Iris pigment epithelial cell (primary cell): ENCODE results near the gene ADAMTS19.
"Not testable (repeated sequence)": the region's sequence is repeated elsewhere in the genome, so short reads cannot be mapped to it uniquely, and the experiment has no call there.

ENCODE experiments used
- DNase-seq: peaks from one replicate; pipeline ENCODE4 v3.0.0-alpha.2; 2011; ENCODE audit warnings: low read depth

The ADAMTS19 gene

GRCh38 chr5:129584496-129584895 is 124.4 kb downstream of the ADAMTS19 start:
- not testable (repeated sequence) for DNase-seq

- DNase-seq: no peak
These were observed 131.5 kb downstream of the ADAMTS19 start for GRCh38 chr5:129591508-129592160.

DNA sequence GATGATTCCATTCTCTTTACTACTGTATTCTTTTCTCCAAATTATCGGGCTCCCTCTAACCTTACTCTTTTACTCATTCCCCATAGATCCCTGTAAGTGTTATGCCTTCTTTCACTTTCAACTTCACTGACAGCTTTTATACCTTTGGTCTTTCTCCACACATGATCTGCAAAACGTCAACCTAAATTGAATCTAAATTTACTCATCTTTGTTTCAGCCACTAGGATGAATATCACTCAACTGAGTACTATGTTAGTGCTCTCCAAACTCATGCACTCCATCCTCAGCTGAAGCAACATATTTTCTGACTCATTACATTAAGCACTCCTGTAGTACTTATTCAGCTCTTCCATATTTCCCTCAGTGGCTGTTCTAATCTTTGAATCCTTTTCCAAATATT is 133.4 kb downstream of the ADAMTS19 start:
- peak; percentile 0 for DNase-seq

GRCh38 chr5:129601576-129601975 is 141.5 kb downstream of the ADAMTS19 start:
- no peak for DNase-seq

DNA sequence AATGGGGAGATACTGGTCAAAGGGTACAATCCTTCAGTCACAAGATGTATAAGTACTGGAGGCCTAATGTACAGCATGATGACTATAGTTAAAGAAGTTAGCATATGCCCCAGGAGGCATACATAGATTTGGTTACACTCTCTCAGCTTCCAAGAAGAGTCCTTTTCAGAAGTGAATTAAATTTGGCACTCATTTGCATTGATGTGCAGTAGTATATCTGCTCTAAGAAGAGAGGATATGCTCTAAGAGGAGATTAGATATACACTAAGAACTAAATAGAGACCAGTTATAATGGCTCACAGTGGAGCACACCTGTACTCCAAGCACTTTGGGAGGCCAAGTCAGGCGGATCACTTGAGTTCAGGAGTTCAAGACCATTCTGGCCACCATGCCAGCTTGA is 148.3 kb downstream of the ADAMTS19 start:
- DNase-seq: no peak

DNA sequence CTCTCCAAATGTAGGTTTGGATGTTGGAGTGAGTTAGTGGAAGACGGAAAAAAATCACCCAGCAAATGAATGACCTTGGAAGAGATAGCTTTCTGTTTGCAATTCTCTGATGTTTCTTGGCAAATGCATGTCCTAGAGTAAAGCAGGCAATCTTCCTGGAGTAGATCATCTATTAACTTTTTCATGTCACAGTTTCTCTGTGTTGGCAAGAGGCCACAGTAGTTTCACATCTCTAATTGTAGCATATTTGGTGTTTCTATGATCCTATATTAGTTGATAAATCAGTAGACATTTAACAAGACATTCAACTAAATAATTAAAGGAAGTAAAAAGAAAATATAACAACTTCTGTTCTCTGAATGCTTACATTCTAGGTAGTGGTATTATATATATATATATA is 149.6 kb downstream of the ADAMTS19 start:
- DNase-seq: no peak

DNA sequence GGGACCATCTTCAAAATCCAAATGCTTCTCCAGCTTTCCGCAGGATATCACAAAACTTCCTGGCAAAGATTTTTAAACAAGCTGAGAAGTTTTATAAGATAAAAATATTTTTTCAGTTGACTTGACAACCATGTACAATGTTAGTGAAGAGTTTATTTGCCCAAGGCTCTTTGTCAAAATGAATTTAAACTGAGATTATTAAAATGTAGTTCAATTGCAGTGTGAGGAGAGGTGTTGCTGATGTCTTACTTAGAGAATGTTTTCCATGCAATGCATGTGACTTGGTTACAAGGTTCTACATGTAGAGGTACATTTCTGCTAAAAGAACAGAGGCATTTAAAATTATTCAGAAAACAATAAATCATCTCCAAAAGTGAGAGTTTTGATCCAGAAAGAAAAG is 156.4 kb downstream of the ADAMTS19 start:
- DNase-seq: no peak

DNA sequence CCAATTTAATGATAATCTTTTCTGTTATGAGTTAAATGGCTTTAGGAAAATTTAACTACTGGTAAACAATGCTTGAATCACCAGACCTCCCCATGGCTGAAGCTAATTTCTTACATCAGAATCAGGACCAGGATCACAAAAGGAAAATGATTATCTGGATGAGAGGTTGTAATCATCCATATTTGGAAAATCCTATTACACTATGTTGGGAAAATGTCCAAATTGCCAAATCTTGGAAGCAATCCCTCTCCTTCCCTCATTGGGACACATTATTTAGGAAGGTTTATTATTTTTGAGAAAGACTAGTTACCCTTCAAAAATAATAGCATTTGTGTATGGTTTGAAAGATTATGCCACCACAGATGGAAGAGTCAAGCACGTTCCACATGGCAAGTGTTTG is 157.1 kb downstream of the ADAMTS19 start:
- no peak for DNase-seq

DNA sequence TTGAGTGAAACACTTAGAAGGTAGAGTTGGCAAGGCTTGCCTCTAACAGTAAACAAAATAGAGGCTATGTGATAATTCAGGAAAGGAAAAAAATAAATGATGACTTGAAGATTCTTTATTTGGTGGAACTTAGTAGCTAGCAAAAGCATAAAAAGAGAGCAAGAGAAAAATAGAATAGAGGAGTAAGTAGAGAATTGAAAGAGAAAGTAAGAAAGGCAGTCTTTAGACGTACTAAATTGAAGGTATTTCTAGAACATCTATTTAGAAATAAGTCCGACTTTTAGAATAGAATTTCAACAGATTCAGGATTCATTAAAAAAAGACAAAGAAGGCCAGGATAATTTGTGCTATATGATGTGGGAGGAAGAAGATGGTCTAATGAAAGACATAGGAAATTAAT is 159.7 kb downstream of the ADAMTS19 start:
- DNase-seq: no peak

- DNase-seq: no peak
These were observed 162.4 kb downstream of the ADAMTS19 start for GRCh38 chr5:129622531-129622930.

GRCh38 chr5:129629575-129629974 is 169.5 kb downstream of the ADAMTS19 start:
- no peak for DNase-seq

GRCh38 chr5:129630101-129630500 is 170.0 kb downstream of the ADAMTS19 start:
- DNase-seq: no peak

GRCh38 chr5:129631961-129632360 is 171.9 kb downstream of the ADAMTS19 start:
- peak; percentile 10 for DNase-seq

- DNase-seq: not testable (repeated sequence)
These were observed 177.4 kb downstream of the ADAMTS19 start for GRCh38 chr5:129637501-129637900.

GRCh38 chr5:129639331-129639730 is 179.2 kb downstream of the ADAMTS19 start:
- no peak for DNase-seq

GRCh38 chr5:129652349-129653056 is 192.4 kb downstream of the ADAMTS19 start:
- DNase-seq: no peak

DNA sequence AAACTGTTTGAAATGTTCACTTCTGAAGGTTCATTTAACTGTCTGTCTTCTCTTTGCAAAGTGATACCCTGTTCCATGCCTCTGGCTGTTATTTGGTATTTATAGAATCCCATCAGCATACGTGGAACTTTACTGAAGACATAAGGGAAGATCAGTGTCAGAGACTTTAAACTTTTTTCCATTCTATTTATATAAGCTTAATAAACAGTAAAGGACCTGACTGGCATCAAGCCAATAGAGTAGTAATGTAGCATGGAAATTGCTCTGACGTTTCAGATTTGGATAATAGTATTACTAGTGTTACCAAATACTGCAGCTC is 192.9 kb downstream of the ADAMTS19 start:
- DNase-seq: no peak

GRCh38 chr5:129653442-129653841 is 193.3 kb downstream of the ADAMTS19 start:
- DNase-seq: no peak

DNA sequence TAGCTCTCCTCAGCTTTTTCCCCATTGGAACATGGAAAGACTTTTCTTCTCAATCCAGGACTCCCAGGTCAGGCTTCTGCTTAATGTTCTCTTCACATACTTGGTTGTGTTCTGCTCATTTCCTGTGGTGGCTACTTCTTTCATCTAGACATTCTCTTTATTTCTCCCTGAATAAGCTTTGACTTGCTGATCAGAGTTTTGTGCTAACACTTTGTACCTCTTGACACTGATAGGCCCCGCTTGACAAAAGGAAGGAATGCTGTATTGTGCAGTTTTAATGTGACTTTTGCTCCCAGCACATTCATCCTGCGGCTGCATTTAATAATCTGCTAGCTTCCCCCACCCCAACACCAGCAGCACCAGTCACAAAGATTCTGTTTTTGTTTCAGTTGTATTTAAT is 196.9 kb downstream of the ADAMTS19 start:
- DNase-seq: no peak

- DNase-seq: no peak
These were observed 198.7 kb downstream of the ADAMTS19 start for GRCh38 chr5:129658801-129659200.

DNA sequence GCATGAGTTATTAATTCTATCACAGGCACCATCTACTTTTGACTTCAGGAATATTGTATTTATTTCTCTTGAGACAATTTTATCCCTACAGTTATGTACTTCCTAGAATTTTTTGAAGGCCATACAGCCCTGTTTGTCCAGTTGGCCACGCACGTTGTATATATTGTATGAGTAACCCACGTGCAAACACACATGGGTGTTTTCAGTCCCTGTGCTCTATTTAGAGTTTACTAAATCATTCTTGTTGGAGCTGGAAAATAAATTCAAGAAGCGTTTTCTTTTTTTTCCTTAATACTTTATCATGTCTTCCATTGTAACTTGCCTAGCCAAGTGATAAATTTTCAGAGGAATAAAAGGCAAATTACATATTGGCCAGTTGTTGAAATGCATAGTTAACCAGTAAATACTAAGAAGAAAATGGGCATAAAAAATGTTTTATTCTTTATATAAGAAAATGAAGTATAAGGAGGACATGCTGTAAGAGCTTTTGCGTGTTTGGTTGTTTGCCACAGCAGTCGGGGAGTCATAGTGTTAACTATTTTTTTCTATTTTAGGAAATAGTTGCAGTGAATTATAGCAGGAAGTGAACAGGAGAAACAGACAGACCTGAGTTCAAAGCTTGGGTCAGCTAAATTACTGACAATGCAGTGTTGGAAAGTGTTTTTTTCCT is 201.4 kb downstream of the ADAMTS19 start:
- no peak for DNase-seq

GRCh38 chr5:129664336-129664937 is 204.3 kb downstream of the ADAMTS19 start:
- peak; percentile 63 for DNase-seq

GRCh38 chr5:129670957-129671500 is 210.9 kb downstream of the ADAMTS19 start:
- DNase-seq: peak; percentile 88
